AG04450 (cell line): ENCODE results near the gene KLF2. TPM values are rescaled to one million over a fixed set of nuclear protein-coding genes. Genes with fewer than 3 reads are reported as not detected.

Source experiments
- CTCF ChIA-PET: fragments of 300-600, 350-600 bp; formaldehyde crosslinking; extraction: SDS; loops from one replicate; lab custom pipeline; 2022; ENCODE audit warnings: antibody characterized with exemption, inconsistent platforms; lab: Charles Lee
- POLR2A ChIA-PET: fragments of 350-600 bp; formaldehyde crosslinking; extraction: SDS; loops from one replicate; lab custom pipeline; 2021; ENCODE audit warnings: antibody characterized with exemption, inconsistent platforms; lab: Yijun Ruan, JAX
- DNase-seq: peaks from one replicate; pipeline ENCODE4 v3.0.0-alpha.2; 2011; ENCODE audit warnings: low read depth, low spot score
- H3K27ac ChIP-seq: one replicate; pipeline ENCODE4 v1.5.1; 2012; ENCODE audit warnings: low read depth, low read length, control low read depth
- H3K27me3 ChIP-seq: one replicate; pipeline ENCODE4 v1.6.0; 2012; ENCODE audit warnings: low read length; ENCODE audit not compliant: control insufficient read depth, insufficient read depth
- H3K4me3 ChIP-seq: 2 replicates; pipeline ENCODE4 v1.5.1; 2011; ENCODE audit warnings: mild to moderate bottlenecking, low read depth, low read length, control low read depth
- H3K9me3 ChIP-seq: 2 replicates; pipeline ENCODE4 v1.5.1; 2012; ENCODE audit warnings: low read length; ENCODE audit not compliant: control insufficient read depth, insufficient read depth
- polyA plus RNA-seq: library from polyadenylated mRNA; depleted of rRNA; stranded (reverse); fragments of >200 nt; gene quantifications from 2 replicates; pipeline ENCODE4 v1.2.3, GENCODE V29; 2011
- TF ChIP-seq, protein P1 (sequence below): IDR thresholded peaks from 2 replicates; pipeline ENCODE4 v1.5.1; 2011; ENCODE audit warnings: low read depth, low read length, control low read depth, inconsistent platforms

KLF2 gene
- polyA plus RNA-seq, 1 experiment: 0.60 TPM

DNA sequence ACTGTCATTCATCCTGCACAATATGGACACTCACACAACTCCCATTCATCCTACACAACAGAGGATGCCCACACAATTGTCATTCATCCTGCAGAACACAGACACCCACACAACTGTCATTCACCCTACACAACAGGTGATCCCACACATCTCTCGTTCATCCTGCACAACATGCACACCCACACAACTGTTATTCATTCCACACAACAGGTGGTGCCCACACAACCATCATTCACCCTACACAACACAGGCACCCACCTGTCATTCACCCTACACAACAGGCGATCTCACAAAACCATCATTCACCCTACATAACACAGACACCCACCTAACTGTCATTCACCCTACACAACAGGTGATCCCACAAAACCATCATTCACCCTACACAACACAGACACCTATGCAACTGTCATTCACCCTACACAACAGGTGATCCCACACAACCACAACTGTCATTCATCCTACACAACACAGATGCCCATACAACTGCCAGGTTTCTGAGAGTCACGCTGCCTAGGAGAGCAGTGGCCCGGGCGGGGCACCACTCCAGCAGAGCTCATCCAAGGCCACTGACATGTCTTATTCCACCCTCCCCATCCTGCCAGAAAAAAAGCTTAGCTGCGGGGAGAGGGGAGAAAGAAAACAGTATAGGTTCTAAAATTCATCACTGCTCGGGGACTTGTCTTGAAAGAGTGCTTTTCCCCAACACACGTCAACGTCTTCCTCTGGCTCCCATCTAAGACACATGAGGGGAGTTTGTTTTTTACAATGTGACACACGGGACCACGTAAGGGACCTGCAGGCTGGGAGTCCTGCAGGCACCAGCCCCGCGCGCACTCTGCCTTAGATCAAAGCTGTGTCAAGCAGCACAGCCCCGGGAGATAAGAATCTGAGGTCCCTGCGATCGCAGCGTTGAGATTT lies 44.0 kb downstream of the KLF2 start:
- Histone ChIP-seq H3K27me3 (no peaks in the 10 kb centered on the region), H3K27ac (no peak overlapping the region), H3K9me3 (no peaks in the 10 kb centered on the region; the same call in 1 of the 2 replicates), H3K4me3 (no peak overlapping the region)
- POLR2A ChIA-PET: no interaction called here
- no peak for DNase-seq
- TF ChIP-seq, protein P1, sequence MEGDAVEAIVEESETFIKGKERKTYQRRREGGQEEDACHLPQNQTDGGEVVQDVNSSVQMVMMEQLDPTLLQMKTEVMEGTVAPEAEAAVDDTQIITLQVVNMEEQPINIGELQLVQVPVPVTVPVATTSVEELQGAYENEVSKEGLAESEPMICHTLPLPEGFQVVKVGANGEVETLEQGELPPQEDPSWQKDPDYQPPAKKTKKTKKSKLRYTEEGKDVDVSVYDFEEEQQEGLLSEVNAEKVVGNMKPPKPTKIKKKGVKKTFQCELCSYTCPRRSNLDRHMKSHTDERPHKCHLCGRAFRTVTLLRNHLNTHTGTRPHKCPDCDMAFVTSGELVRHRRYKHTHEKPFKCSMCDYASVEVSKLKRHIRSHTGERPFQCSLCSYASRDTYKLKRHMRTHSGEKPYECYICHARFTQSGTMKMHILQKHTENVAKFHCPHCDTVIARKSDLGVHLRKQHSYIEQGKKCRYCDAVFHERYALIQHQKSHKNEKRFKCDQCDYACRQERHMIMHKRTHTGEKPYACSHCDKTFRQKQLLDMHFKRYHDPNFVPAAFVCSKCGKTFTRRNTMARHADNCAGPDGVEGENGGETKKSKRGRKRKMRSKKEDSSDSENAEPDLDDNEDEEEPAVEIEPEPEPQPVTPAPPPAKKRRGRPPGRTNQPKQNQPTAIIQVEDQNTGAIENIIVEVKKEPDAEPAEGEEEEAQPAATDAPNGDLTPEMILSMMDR: no peak
- CTCF ChIA-PET: interaction anchor here (1.1 kb wide), 1 partner anchor 14 kb away, joined by 5 read pairs; no protein-coding TSS in a partner anchor

DNA sequence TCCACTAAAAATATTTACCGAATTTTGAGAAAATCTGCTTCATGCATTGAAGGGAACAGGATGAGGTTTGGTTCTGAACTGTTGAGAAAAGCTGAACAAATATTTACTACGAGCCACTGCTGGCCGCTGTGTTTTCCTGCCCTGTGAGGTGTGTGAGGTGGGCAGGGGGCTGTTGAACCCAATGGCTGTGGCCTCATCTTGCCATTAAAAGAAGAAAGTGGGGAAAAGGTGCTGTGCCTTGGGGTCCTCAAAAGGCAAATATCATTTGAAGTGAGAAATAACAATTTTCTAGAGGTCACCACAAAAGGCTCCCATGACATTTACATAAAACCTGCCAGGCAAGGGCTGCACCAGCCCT lies 44.7 kb downstream of the KLF2 start:
- no peak for DNase-seq
- ChIA-PET CTCF (interaction anchor here (1.1 kb wide), 1 partner anchor 13 kb away, joined by 5 read pairs; no protein-coding TSS in a partner anchor), POLR2A (no interaction called here)
- TF ChIP-seq, protein P1: no peak
- Histone ChIP-seq H3K27me3 (no peaks in the 10 kb centered on the region), H3K4me3 (no peak overlapping the region), H3K9me3 (no peaks in the 10 kb centered on the region), H3K27ac (no peak overlapping the region)

DNA sequence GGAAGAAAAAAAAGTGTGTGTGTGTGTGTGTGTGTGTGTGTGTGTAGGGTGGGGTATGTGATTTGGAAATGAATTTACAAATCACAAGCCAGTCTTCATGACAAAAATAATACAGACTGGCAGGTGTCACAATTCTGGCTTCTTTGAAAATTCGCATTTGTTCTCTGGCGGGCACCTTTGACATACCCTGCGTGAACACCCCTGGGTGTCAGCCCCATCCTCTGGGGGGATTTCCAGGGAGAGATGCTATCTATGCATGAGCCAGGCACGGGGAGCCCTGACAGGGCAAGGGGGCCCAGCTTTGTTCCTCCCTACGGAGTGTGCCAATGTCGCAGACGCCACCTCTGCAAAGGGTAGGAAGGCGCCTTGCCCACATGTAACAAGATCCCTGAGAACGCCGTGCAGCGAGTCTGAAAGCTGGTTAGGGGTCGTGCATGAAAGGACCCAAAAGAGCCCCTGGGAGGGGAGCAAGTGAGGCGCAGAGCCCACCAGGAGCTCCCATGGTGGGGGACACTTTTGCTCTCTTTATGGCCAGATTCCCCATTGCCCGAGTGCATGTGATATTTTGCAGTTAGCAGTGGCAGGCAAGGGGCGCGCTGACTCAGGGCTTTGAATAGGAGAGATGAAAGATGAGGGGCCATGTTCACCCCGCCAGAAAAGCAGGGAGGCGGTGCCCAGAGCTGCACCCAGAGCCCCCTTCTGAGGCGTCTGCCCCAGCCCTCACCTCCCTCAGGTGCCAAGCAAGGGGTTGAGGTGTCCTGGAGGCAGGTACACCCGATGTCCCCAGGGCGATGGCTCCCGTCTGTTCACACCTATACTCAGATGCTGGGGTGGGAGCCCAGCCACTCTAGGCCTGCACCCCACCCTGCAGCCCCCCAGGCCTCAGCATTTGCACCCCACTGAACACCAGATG lies 45.3 kb downstream of the KLF2 start:
- Histone ChIP-seq H3K27ac (no peak overlapping the region), H3K27me3 (no peaks in the 10 kb centered on the region), H3K9me3 (no peaks in the 10 kb centered on the region), H3K4me3 (no peak overlapping the region)
- ChIA-PET POLR2A (interaction anchor here (0.5 kb wide), 1 partner anchor 55 kb away, joined by 3 read pairs; no protein-coding TSS in a partner anchor), CTCF (interaction anchor here (1.1 kb wide), 1 partner anchor 12 kb away, joined by 5 read pairs; no protein-coding TSS in a partner anchor)
- DNase-seq: no peak
- TF ChIP-seq, protein P1: no peak

- Histone ChIP-seq H3K27me3 (no peaks in the 10 kb centered on the region), H3K4me3 (no peak overlapping the region), H3K9me3 (no peaks in the 10 kb centered on the region), H3K27ac (no peak overlapping the region)
- DNase-seq: no peak
- CTCF ChIA-PET: interaction anchor here (1.2 to 1.7 kb wide), 2 partner anchors 12 to 15 kb away, joined by 4 to 5 read pairs; no protein-coding TSS in a partner anchor
- POLR2A ChIA-PET: interaction anchor here (0.5 to 1.4 kb wide), 2 partner anchors 55 to 56 kb away, joined by 3 read pairs; no protein-coding TSS in a partner anchor
- TF ChIP-seq, protein P1: no peak
Observed at GRCh38 chr19:16370641-16371391, 46.2 kb downstream of the KLF2 start.
